GM18909 (cell line): ENCODE data around the gene HLF.
"Not testable (repeated sequence)": the region's sequence is repeated elsewhere in the genome, so short reads cannot be mapped to it uniquely, and the experiment has no call there.

Experiments used
- ATAC-seq: cut with Tn5 transposase; IDR thresholded peaks from one replicate; pipeline ENCODE4 v1.9.1; 2021; ENCODE audit warnings: mild to moderate bottlenecking; ENCODE audit not compliant: unreplicated experiment, poor library complexity

HLF gene

DNA sequence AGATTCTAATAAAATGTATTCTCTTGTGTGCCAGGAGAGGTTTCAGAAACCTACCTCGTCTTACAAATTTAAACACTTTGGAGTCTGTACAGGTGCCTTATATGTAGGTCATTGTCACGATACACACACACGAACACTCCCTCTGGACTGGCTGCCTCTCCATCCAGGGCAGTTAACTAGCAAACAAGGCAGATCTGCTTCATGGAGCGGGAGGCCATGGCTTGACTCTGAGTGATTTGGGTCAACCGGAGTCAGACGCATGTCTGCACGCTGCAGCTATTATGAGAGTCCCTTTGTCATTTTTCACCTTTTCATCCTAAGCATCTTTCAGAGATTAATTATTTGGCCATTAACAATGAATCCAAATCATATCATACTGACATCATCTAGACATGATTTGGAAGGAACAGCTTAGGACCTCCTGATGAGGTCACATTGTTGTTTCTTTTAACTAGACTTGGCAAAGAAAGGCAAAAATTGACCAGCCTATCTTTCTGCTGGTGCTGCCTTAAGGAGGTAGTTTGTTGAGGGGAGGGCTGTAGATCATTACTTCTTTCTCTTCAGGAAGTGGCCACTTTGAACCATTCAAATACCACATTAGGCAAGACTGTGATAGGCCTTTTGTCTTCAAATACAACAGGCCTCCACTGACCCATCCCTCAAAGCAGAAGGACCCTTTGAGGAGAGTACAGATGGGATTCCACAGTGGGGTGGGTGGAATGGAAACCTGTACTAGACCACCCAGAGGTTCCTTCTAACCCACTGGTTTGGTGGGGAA is 58.9 kb downstream of the HLF start:
- ATAC-seq: no peak

GRCh38 chr17:55324296-55324978 is 59.7 kb downstream of the HLF start:
- ATAC-seq: no peak

- no peak for ATAC-seq
Observed at GRCh38 chr17:55325406-55325805, 60.6 kb downstream of the HLF start.

- no peak for ATAC-seq
Observed at GRCh38 chr17:55326030-55326429, 61.3 kb downstream of the HLF start.

- no peak for ATAC-seq
Observed at GRCh38 chr17:55327225-55328088, 62.7 kb downstream of the HLF start.

DNA sequence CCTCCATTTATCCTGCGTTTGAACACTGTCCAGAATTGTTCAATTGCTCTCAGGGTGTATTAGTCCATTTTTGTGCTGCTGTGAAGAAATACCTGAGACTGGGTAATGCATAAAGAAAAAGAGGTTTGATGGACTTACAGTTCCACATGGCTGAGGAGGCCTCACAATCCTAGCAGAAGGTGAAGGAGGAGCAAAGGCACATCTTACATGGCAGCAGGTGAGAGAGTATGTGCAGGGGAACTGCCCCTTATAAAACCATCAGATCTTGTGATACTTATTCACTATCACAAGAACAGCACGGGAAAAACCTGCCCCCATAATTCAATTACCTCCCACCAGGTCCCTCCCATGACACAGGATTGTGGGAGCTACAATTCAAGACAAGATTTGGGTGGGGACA is 63.8 kb downstream of the HLF start:
- not testable (repeated sequence) for ATAC-seq

DNA sequence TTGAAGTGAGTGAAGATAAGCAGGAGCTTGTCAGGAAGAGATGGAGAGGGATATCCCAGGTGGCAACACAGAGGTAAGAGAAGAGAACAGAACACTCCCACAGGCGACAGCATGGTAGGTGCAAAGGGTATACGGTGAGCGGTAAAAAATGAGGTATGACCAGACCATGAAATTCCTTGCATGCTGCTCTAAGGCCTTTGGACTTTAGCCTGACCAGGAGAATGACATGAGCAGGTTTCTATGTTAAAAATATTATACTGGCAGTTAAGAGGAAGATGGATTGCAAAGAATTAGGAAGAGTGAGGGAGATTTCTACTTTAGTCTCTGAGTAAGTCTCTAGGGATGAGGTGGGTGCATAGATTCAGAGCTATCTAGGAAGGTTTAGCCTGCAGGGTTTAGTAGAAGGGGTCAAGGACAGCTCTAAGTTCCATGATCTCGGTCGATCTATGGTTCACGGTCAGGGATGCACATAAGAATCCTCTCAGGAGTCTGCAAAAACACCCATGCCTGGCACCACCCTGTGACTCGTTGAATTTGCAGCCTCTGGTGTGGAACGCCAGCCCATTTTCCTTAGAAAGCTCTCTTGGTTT is 65.7 kb downstream of the HLF start:
- ATAC-seq: no peak

GRCh38 chr17:55332296-55333041 is 67.7 kb downstream of the HLF start:
- ATAC-seq: no peak

- no peak for ATAC-seq
Observed at GRCh38 chr17:55334285-55334684, 69.5 kb downstream of the HLF start.

- ATAC-seq: no peak
Observed at GRCh38 chr17:55334881-55335540, 70.3 kb downstream of the HLF start.

GRCh38 chr17:55335625-55336024 is 70.9 kb downstream of the HLF start:
- no peak for ATAC-seq

GRCh38 chr17:55336426-55336825 is 71.7 kb downstream of the HLF start:
- no peak for ATAC-seq

GRCh38 chr17:55340176-55340575 is 75.4 kb downstream of the HLF start:
- ATAC-seq: no peak

DNA sequence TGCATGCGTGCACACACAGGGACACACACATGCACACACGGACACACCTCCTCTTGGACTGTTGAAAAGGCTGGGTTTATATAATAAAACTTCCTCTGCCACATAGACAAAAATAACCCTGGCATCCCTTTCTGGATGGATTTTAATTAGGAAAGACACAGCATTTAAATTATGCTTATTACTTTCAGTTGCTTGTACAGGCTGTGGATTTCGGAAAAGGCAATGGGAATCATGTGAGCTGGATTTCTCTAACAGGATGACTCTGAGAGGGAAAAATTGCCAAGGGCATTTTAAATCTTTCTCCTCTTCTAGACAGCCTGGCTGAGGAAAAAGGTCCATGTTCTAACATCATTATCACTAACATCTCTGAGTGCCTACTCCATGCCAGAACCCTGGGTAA is 75.9 kb downstream of the HLF start:
- ATAC-seq: no peak

GRCh38 chr17:55341432-55341831 is 76.7 kb downstream of the HLF start:
- ATAC-seq: peak; percentile 59

GRCh38 chr17:55342800-55343585 is 78.2 kb downstream of the HLF start:
- ATAC-seq: no peak

- ATAC-seq: no peak
Observed at GRCh38 chr17:55343900-55344513, 79.2 kb downstream of the HLF start.

GRCh38 chr17:55344514-55344997 is 79.8 kb downstream of the HLF start:
- no peak for ATAC-seq
